ELR (cell line): ENCODE results near the gene ESPNL.

Experiments used
- DNase-seq: peaks from one replicate; pipeline ENCODE4 v3.0.0-alpha.2; 2015; ENCODE audit warnings: low read depth

Gene ESPNL

DNA sequence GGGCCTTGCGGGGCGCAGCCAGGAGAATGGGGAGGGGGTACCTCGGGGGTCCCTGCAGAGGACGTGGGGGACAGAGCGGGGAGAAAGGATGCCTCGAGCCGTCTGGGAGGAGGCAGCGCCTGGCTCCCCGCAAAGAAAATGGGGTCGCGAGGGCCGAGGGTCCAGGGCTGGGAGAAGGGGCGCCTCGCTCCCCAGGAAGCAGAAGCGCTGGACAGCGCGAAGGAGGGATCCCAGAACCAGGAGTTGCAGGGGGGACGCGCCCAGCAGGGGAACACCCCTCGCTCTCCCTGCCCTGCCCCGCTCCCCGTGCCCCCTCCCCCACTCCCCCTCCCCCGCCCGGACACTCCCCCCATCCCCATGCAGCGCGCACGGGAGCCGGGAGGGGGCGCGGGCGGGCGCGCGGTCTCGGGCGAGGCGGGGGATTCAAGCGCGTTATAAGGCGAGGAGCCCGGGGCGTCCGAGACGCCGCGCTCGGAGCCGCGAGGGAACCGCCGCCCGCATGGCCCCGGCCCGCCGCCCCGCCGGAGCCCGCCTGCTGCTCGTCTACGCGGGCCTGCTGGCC is 58.5 kb downstream of the ESPNL start, which contains the start of gene ERFE:
TSS of gene ERFE (plus strand) at position 462 of the 562 bp plus-strand sequence. CDS start at position 500, 38 bp downstream.
- DNase-seq: peak; percentile 66

DNA sequence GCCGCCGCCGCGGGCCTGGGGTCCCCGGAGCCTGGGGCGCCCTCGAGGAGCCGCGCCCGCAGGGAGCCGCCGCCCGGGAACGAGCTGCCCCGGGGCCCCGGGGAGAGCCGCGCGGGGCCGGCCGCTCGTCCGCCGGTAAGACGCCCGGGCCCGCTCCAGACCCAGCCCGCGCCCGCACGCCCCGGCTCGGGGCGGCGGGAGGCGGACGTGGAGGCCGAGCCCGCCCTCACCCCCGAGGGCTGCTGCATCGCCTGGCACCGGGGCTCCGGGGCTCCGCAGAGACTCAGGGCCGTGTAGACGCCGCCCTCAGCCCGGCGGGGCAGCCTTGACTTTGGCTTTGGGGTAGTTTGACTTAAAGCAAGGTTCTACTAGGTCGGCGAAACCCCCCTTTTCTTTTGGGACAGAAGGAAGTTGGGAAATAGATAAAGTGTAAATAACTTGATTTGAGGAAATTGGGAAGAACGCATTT is 59.0 kb downstream of the ESPNL start:
- DNase-seq: peak; percentile 52

DNA sequence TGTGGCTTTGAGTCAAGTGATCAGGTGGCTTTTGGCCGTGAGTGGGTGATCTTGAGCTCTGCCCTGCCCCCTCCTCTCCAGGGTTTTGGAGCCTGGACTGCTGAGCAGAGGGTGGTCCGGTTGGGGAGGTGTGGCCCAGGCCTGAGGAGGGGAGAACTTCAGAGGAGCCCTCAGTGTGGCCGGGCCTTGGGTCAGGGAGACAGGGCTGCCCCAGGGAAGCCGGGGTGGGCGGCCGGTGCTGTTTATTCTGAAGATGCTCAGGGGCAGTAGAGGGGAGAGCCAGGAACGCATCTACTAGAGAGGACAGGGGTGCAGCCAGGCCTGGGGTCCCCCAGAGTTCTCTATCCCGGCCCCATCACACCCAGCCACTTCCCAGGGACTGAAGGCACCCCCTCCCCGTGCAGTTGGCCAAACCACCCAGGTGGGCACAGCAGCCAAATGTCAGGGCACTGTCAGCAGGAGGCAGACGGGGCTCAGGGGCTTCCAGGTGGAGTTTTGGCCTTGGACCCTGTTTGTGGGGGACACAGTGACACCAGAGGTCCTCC is 59.6 kb downstream of the ESPNL start:
- no peak for DNase-seq

DNA sequence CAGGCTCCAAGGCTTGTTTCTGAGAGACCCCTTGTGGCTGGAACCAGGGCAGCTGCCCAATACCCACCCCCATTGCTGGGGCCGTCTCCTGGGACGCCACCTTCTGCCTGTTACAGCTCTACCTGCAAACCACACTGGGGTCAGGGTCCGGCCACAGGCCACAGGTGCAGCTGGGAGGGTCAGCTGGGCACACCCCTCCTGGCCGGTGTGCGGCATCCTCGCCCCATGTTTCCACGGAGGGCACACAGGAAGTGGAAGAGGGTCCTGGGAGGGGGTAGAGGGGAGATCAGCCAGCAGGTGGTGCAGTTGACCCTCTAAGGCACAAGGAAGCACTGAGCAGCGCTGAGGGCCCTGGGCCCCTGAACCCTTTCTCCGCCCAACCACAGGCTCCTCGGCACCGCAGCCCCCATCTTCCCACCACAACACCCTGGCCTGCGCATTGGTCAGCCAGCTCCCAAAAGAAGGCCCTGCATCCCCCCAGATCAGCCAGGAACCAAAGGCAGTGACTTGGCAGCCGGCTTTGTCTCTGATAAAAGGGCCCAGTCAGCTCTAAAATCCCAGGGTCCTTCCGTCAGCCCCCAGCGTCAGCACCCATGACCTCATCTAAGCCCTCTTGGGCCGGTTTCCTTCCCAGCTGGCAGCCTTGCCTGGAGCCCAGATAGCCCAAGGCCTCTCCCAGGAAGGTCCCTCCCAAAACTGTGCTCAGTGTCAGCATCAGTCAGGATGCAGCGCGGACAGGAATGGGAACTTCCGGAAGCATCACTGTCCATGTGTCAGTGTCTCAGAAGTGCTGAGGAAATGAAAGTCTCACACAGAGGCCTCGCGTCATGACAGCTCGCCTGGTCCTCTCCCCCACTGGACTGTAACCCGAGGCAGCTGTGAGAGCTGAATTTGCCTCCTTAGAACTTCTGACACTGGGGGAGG is 60.3 kb downstream of the ESPNL start:
- DNase-seq: no peak

DNA sequence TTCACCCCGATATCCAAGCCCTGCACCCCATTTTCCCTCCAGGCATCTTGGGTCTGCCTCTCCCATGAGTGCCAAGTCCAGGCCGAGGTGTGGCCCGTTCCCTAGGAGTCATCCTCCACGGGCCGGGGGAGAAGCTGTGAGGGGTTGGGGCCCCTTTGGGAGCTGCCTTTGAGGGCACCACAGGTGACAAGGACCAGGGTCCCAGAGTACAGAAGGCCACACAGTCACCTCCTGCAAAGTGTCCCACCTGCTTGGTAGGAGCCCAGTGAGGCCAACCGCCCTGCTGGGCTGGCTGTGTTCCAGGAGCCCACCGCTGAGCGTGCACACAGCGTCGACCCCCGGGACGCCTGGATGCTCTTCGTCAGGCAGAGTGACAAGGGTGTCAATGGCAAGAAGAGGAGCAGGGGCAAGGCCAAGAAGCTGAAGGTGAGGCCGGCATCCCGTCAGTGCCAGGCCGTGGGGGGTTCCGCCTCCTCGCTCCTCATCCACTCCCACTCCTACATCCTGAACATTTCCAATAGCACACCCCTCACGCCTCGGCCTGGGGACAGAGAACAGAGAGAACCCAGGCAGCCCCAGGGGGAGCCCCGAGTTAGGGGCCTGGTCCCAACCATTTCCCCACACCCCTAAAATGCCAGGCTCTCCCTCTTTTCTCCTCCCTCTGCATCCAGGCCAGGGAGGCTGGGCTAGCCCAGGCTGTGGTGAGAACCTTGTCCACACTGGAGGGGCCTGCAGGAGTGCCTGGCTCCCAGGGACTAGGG is 61.3 kb downstream of the ESPNL start:
- DNase-seq: no peak

DNA sequence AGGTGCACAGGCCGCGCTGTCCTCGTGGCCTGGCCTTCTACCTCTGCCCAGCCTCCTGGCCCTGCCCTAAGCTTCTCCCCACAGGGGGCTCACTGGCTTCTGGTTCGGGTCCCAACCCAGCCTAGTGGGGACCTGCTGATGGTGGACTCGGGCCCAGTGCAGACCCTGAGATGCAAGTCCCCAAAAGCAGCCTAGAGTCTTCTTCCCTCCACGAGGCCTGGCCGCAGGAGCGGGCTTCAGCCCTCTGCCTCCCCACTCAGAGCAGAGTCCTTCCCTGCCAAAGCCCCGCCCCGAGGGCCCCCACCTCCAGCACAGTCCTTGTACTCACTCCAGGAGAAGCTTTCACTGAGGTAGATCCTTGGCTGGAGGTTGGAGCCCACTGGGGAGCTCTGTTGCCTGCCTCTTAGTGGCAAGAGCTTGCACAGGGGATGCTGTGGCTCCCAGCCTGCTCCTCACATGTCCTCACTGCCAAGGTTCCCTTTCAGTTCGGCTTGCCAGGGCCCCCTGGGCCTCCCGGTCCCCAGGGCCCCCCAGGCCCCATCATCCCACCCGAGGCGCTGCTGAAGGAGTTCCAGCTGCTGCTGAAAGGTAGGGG is 62.2 kb downstream of the ESPNL start:
- no peak for DNase-seq

DNA sequence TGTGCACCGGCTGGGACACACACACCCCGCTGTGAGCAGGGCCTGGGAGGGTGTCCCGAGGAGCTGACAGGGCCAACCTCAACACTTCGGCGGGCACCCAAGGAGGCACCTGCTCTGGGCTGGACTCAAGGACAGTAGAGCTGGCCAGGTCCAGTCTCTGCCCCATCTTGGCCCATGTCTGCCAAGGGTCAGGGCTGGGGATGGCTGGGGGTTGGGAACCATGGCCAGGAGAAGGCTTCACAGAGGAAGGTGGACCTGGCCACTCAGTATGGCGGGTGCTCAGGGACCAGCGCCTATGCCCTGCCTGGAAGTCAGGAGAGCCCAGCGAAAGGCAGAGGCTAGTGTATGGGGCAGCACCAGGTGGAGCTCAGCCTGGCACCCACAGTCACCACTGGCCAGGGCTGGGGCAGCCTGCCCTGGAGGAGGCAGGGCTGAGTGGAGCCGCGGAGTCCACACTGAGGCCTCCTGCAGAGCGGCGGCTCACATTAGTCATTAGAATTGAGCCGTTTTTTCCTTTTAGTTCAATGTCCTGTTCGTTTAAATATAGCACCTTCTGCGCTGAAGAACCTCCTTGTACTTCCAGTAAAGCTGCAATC is 62.8 kb downstream of the ESPNL start:
- DNase-seq: peak; percentile 37

DNA sequence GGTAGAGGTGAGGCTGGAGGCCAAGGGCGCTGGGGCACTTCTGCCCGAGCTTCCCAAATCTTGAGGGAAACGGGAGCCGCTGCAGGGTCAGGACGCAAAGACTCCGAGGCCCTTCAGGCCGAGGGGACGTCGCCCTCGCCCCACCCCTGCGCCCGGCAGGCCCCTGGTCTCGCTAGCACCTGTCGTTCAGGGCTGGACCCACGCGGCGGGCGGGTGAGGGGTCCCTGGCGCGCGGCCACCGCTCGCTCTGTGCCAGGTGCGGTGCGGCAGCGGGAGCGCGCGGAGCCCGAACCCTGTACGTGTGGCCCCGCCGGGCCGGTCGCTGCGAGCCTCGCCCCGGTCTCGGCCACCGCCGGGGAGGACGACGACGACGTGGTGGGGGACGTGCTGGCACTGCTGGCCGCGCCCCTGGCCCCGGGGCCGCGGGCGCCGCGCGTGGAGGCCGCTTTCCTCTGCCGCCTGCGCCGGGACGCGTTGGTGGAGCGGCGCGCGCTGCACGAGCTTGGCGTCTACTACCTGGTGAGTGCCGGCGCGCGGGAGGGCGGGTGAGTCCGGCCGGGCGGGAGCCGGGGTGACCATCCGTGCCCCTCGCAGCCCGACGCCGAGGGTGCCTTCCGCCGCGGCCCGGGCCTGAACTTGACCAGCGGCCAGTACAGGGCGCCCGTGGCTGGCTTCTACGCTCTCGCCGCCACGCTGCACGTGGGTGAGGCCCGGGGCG is 63.5 kb downstream of the ESPNL start:
- DNase-seq: no peak

DNA sequence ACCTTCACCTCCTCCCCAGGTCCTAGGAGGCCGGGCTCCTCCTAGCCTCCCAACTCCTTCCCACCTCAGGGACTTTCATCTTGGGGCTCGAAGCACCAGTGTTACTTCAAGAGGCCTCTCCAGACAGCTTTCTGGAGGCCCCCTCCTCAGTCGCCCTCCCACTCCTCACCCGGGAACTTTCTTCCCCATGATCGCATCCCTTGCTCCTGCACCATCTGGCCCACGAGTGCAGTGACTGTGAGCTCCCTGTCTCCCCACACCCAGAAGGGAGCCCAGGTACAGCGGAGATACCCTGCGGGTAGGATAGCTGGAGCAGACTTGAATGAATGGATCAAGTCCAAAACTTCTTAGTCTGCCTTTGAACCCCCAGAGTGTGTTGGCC is 64.8 kb downstream of the ESPNL start:
- no peak for DNase-seq

DNA sequence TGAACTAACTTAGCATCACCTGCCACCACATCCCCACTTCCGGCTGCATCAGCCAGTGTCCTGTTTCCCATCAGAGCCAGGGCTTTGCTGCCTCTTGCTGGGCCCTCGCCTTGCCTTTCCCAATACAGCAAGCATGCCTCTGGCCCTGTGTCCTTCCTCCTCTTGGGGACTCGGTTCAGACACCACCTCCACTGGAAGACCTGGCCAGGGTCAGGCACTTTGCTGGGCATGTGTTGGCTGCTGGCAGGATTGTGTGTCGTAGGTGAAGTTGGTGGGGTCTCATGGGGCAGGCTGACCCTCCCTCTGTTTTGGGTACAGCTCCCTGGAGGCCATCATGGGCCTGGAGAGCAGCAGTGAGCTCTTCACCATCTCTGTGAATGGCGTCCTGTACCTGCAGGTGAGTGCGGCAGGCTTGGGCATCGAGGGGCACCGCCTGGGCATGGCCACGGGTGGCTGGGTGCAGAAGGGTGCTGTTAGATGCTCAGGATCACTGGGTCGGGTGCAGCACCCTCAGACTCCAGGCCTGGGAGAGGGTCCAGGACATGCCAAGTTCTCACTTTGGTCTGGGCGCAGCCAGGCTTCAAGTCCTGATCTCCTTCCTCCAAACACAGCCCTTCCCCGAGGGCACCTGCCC is 65.3 kb downstream of the ESPNL start:
- no peak for DNase-seq

DNA sequence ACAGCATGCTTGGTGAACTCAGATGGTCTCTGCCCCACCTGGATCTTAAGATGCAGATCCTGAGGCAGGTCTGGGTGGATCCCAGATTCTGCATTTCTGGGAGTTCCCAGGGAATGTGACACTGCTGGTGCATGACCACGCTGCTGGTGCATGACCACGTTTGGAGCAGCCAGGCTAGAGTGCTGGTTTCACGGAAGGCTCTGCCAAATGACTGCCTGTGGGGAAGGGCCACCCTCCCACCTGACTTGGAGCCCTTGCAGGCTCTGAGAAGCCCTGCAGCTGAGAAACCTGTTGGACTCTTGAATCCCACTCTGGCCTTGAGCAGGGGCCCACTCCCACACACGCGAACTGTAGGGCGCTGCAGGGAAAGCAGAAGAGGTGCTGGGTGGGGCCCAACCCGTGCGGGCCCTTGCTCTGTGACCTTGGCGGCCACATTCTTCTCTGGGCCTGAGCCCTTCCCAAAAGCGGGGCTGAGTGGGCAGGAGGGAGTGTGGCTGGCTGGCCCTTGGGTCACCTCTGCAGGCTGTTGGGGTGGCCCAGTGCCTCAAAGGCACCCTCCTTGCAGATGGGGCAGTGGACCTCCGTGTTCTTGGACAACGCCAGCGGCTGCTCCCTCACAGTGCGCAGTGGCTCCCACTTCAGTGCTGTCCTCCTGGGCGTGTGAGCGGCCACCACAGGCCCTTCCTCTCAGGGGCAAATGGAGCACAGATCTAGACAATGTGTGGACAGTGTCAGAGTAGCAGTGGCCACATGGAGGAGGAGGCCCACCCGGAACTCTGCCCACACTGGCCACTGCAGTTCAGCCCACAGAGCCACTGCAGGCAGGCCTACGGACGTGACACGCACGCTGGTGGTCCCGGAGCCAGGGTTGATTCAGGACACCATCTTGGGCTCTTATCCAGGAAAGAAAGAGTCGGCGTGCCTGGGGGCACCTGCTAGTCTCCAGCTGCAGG is 66.5 kb downstream of the ESPNL start:
- no peak for DNase-seq

DNA sequence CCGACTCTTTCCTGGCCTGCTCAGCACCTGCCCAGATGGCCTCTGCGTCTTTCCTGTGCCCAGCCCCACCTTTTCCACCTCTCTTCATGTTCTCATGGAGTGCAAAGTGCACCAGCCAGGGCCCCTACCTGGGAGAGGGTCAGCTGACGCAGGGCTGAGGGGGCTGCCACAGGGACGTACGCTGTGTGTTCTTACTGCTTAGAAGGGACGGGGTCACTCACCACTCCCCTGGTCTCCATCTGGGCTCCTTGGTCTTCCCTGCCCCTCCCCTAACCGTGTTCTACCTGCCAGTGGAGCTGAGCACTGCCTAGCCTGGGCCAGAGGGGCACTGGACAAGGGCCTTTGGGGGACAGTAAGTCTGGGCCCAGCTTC is 67.2 kb downstream of the ESPNL start:
- no peak for DNase-seq

DNA sequence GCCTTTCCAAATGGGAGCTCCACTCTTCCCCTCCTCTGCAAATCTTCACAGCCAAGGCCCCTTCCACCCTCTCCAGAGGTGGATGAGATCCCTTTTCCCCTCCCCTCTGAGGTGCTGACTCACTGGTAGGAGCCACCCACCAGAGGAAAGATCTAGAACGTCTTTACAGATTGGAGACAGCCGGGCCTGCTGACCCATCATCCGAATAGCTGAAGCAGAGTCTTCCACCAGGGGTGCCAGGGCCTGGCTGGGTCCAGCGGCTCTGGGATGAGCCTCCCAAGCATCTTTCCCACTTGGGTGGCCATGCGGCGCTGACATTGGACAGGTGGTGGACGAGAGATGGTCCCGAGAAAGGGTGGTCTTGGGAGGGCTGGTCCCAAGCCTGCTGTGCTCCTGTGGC is 67.6 kb downstream of the ESPNL start:
- DNase-seq: no peak

DNA sequence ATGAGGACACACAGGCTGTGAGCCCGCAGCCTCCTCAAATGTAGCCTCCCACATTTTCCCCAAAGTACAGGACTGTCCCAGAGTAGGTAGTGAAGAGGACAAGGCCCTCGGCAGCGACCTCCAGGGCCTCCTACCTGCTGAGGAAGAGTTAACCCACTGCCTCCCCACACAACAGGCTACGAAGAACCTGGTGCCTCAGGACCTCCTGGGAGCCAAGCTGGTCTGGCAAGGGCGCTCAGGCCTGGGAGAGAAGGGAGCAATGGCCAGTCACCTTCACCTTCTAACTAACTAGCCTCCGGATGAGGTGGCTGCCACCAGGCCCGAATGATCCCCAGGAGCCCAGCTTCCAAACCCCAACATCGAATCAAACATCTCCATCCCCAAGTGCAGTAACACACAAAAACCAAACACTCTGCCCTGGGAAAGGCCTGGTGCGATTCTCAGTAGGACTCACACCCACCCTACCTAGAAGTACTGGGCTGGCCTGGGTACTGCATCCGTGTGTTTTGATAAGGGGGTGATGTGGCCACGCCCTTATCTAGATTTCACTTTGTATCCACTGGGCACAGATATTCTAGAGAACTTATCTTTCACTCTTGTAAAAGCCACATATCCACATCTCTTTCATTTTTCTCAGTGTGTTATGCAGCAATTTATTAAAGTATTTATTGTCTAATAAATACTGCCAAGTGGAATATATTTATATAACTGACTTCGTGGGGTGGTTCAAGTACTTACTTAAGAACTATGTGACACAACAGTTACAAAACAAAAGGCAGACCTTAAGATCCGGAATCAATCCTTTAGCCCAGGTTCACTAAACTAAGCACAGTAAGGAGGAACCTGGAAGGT is 68.3 kb downstream of the ESPNL start:
- no peak for DNase-seq

DNA sequence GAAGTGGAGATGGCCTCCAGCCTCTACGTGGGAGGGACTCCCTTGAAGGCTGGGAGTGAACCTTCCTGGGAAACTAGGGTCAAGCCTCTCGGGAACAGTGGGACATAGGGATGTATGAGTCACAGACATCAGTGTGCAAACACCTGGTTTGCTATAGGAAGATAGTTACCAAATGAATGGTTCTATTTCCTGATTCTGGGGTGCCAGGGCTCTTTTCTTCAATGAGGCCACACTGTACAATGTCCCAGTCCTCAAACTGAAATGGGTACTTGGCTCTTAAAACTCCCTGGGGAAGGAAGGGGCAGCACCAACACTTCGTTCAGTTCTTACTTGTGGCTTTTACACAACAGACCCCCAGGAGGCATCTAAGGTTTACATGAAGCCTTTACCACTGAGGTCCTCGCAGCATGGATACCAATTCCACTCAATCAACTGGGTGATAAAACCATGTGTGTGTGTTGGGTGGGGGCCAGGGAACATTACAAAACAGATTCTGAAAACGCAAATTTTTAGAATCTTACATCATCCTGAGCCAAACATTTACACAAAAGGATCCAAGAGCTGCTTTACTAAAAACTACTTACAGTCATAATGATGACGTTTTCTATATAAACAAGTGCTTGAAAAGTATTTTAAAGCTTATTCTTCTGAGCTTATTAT is 69.0 kb downstream of the ESPNL start:
- DNase-seq: peak; percentile 86

DNA sequence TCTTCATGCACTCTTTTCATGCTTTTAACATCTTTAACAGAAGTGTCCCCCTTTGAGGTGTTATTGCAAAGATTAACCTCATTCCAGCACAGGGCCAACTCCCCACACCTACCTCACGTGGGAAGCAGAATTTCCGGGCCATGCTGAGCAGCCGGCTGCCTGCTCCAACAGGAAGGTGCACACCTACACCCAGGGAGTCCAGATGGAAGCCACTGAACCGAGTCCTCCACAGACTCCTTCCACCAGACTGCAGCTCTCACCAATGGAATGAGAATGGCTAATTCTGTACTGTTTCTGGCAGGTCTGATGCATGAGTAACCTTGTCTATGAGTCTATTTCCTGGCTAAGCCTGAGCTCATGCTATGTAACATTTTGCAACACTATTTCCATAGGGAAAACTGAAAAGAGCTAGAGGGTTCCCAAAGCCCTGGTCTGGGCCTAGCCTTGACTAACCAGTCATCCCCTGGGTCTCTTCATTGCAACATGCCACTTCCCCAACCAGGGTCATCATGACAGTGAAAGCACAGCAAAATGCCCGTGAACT is 69.6 kb downstream of the ESPNL start:
- DNase-seq: peak; percentile 98

DNA sequence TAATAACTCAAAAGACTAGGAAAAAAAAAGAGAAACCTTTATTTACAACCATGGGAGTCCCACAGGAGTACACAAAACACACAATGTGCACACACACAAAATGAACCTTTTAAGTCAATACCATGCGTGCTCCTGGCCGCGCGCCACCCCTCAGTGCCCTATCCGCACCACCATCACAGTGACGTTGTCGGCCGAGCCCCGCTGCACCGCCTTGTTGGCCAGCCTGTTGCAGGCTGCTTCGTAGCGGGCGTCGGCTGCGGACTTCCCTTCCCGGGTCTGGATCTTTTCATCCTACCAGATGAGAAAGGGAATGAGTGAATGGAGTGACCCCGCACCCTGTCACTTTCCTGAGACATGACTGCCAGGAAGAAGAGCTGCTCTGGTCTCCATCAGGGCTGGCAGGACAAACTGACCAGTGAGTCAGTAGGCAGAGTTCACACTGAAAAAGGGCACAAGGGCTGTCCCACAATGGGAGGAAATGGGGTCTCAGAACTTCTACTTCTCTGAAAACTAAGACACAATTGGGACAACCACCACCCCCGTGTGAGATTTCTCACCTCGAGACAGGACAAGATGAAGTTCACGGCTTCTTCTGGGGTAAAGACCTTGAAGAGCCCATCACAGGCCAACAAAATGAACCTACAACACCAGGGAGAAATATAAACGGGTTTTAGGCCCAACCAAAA is 70.4 kb downstream of the ESPNL start:
- DNase-seq: peak; percentile 19
